HG03469 (cell line): ENCODE results near the gene KIAA0408.
A peak's percentile ranks its signal among the peaks of the same experiment; 100 is the strongest.

Source experiments
- ATAC-seq: cut with Tn5 transposase; IDR thresholded peaks from one replicate; pipeline ENCODE4 v1.9.1; 2021; ENCODE audit warnings: mild to moderate bottlenecking, moderate library complexity, moderate number of reproducible peaks; ENCODE audit not compliant: unreplicated experiment

KIAA0408 gene

GRCh38 chr6:127459231-127459641 is at the start of gene KIAA0408:
Gene KIAA0408 (minus strand): TSS chr6:127459389. CDS start chr6:127453981, 5,408 bp downstream.
- no peak for ATAC-seq

DNA sequence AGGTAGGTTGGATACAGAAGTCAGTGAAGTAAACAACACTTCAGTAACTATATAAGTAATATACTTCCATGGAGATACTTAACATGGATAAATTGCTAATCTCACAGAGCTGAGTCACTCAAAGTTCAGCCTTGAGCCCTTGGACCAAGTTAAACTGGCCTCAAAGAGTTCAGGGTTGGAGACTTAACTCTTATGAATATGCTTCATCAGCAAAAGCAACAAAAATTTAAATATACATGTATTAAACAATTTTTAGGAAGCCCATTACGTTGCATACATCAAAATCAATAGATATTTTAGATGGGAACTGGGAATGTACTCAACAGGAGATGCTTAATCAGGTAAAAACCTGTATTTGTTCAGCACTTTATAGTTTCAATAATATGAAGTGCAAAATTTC is 47.7 kb upstream of the KIAA0408 start:
- ATAC-seq = no peak

- no peak for ATAC-seq
Measured at GRCh38 chr6:127503022-127503421, 43.8 kb upstream of the KIAA0408 start.

GRCh38 chr6:127497410-127497809 is 38.2 kb upstream of the KIAA0408 start:
- ATAC-seq = no peak

GRCh38 chr6:127496471-127496870 is 37.3 kb upstream of the KIAA0408 start:
- no peak for ATAC-seq

DNA sequence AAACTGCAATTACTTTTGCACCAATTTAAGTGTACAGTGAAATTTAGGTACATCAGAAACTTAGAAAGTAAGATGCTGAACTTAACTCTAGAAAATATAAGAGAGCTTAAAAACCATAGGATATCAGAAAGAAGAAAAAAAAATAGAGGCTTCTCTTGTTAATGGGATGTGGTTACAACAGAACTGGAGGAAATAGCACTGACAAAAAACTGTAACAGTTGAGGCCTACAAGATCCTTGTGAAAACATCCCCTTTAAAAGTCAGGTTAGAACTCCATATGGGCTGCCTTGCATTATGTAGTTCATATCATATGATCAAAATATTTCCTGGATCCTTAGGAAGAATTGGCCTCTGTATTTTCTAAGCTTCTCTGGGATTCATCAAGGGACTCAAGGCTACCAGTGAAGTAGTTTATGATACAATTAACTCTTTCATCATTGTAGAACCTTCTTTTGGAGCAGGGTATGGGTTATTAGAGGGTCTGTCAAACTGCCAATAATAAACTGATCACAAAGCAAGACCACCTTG is 35.1 kb upstream of the KIAA0408 start:
- no peak for ATAC-seq

DNA sequence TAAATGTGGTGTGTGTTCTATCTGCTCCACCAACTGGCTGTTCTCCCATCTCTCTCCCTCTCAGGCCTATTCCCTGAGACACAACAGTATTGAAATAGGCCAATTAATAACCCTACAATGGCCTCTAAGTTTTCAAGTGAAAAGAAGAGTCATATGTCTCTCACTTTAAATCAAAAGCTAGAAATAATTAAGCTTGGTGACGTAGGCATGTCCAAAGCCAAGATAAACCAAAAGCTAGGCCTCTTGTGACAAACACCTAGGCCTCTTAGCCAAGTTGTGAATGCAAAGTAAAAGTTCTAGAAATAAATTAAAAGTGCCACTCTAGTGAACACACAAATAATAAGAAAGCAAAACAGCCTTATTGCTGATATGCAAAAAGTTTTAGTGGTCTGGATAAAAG is 30.1 kb upstream of the KIAA0408 start:
- no peak for ATAC-seq

GRCh38 chr6:127486934-127487333 is 27.7 kb upstream of the KIAA0408 start:
- ATAC-seq = no peak

DNA sequence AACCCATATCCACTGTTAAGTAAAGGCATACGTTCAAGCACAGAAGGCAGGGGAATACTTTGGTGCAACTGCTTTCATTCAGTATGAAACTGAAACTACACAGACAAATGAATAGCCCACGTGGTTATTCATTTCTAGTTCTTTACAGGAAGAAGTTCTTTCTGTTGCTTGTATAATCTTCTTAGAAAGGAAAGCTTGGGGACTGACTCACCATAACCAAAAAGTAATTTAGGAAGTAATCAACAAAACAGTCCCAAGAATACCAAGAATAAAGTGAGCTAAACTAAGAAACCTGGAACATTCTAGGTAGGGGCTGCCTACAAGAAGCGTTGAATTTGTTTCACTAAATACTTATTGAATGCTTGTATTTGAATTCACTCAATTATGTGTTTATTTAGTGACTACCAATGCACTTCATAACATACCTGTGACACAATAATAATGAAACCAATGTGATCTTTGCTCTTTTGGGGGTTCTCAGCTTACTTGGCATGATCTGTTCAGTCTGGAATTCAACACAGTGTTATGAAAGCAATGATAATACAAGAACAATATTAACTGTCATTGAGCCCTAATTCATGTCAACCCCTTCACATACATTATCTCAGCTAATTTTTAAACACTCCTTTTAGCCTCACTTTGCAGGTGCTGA is 25.1 kb upstream of the KIAA0408 start:
- ATAC-seq = peak; percentile 99

- ATAC-seq = peak; percentile 4
Measured at GRCh38 chr6:127483399-127484055, 24.3 kb upstream of the KIAA0408 start.

- ATAC-seq = no peak
Measured at GRCh38 chr6:127482325-127482724, 23.1 kb upstream of the KIAA0408 start.

GRCh38 chr6:127481628-127482027 is 22.4 kb upstream of the KIAA0408 start:
- ATAC-seq = no peak

GRCh38 chr6:127481111-127481510 is 21.9 kb upstream of the KIAA0408 start:
- ATAC-seq = no peak

DNA sequence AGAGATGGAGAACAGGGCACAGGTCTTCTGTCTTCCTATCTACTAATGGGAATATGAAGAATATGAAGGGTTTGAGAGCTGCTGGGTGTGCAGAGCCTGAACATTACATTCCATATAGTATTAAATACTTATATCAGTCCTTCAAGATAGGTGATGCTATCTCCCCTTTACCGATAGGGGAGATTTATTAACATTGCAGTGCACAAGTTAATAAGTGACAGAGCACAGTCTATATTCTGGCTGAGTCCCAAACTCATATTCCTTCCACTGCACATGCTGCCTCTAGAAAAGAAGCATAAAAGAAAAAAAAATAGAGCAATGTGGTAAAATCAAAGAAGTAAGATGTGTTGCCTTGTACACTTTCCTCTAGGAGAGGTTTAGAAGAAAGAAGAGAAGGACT is 18.5 kb upstream of the KIAA0408 start:
- no peak for ATAC-seq

DNA sequence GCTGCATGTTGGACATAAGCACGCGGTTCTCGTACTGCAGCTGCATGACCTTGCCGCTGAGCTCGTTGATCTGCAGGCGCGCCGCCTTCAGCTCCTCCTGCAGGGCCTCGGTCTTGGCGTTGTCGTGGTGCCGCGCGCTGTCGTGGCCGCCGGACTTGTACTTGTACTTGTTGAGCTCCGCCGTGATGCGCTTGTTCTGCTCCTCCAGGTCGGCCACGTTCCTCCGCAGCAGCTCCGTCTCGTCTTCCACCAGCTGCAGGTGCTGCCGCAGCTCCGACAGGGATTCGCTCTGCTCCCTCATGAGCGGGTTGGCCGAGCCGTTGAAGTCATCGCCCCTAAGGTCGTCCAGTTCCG is 16.6 kb upstream of the KIAA0408 start:
- ATAC-seq = no peak

GRCh38 chr6:127475135-127475822 is 16.1 kb upstream of the KIAA0408 start:
- no peak for ATAC-seq

DNA sequence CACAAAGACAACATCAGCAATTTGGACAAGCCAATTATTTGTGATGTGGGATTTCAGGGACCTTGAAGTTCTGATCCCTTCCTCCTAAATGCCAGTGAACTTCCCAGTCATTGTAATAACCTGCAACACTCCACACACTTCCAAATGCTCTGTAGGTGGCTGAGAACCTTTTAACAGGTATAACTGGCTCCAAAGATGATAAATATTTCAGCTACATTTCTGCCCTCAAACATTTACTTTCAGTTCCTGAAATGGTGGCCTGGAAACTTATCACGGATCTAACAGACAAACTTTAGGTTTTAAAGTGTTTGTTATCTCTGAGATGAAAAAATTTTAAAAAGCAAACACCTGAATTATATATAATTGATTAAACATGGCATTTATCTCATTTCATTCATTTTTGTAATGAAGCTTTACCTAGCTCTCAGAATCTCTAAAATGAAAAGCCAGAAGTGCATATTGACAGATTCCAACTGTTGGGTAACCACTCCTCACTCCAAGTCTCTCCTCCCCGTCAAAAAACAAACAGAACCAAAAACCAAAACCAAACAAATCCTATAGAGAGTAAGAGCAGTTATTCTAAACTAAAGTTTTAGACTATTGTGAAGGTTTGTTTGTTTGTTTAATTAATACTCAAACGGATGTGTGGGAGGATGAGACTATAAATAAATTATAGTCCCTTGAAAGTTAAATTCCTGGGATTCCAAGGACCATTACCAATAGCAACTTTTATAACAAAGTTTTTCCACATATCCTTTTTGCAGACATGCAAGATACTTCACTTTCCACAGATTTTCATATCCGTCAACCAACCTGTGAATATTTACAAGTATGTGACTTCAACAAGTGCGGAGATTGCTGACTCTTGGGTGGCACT is 12.4 kb upstream of the KIAA0408 start:
- peak; percentile 45 for ATAC-seq

DNA sequence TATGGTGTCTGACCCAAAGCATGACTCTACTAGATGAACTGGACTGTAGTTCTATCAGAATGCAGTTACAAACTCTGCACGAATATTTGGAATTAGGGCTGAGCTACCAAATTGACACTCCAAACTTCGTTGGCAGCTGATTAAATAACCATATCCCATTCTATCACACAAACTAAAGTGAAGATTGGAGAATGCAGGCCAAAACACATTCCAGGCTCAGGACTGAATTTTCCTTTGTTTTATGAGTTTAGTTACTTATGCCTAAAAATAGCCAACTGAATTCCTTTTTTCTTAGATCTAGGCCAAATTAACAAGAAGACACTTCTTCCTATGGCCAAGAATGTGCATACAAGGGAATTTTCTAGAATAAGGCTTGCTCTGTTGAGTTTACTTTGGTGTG is 9.7 kb upstream of the KIAA0408 start:
- ATAC-seq = no peak

- no peak for ATAC-seq
Measured at GRCh38 chr6:127466416-127466815, 7.2 kb upstream of the KIAA0408 start.

DNA sequence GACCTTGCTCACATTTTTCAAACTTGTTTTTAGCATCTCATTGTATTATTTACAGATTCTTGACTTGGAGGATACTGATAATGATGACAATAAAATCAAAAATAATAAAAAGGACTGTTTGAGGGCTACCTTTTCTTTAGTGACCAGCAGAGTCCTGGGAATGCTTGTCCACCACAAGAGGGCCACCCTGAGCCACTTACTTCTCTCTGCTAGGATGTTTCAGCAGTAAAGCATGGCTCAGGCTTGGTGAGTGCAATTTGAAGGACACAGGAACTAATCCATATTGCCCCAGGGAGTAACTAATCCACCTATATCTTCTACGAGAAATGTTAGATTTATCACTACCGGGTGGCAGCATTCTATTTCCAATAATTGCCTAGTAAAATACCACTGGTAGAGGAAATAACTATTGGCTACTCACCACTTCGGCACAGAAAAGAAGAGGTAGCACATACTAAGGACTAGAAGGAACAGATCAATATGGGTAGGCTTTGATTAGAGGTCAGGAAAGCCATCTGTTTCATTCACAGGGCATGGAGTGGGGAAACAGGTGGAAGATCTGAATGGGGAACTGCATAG is 5.8 kb upstream of the KIAA0408 start:
- ATAC-seq = peak; percentile 82
